GF-D8 (cell line): ENCODE measurements around the gene MUC5B.
"Not testable (repeated sequence)": the region's sequence is repeated elsewhere in the genome, so short reads cannot be mapped to it uniquely, and the experiment has no call there.

Experiments
- DNase-seq: peaks from one replicate; lab custom pipeline; 2025; lab: John Stamatoyannopoulos, UW

MUC5B gene

DNA sequence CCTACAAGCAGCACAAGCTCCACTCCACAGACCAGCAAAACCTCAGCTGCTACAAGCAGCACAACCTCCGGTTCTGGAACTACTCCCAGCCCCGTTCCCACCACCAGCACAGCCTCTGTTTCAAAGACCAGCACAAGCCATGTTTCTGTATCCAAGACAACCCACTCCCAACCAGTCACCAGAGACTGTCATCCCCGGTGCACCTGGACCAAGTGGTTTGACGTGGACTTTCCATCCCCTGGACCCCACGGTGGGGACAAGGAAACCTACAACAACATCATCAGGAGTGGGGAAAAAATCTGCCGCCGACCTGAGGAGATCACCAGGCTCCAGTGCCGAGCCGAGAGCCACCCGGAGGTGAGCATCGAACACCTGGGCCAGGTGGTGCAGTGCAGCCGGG, 33.0 kb upstream of the MUC5B start:
- not testable (repeated sequence) for DNase-seq

DNA sequence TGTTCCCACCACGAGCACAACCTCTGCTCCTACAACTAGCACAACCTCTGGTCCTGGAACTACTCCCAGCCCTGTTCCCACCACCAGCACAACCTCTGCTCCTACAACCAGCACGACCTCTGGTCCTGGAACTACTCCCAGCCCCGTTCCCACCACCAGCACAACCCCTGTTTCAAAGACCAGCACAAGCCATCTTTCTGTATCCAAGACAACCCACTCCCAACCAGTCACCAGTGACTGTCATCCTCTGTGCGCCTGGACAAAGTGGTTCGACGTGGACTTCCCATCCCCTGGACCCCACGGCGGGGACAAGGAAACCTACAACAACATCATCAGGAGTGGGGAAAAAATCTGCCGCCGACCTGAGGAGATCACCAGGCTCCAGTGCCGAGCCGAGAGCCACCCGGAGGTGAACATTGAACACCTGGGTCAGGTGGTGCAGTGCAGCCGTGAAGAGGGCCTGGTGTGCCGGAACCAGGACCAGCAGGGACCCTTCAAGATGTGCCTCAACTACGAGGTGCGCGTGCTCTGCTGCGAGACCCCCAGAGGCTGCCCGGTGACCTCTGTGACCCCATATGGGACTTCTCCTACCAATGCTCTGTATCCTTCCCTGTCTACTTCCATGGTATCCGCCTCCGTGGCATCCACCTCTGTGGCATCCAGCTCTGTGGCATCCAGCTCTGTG, 30.9 kb upstream of the MUC5B start:
- DNase-seq, result not testable (repeated sequence)

DNA sequence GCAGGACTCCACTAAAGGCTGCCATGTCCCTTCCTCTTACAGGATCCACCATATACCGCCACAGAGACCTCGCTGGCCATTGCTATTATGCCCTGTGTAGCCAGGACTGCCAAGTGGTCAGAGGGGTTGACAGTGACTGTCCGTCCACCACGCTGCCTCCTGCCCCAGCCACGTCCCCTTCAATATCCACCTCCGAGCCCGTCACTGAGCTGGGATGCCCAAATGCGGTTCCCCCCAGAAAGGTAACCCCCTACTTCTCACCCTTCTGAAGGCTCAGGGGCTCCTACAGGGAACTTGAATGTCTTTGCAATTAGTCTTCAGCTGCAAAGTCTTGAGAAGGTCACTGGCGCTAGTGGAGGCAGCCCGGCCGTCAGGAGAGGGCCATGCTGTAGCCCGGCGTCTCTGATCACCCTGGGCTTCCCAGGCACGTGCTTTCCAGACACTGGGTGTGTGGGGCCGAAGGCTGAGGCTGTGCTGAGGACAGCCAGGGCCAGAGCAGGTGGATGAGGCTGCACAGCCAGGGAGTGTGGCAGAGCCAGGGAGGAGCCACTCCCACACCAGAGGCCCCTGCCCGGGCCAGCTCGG, 30.0 kb upstream of the MUC5B start:
- no peak for DNase-seq

DNA sequence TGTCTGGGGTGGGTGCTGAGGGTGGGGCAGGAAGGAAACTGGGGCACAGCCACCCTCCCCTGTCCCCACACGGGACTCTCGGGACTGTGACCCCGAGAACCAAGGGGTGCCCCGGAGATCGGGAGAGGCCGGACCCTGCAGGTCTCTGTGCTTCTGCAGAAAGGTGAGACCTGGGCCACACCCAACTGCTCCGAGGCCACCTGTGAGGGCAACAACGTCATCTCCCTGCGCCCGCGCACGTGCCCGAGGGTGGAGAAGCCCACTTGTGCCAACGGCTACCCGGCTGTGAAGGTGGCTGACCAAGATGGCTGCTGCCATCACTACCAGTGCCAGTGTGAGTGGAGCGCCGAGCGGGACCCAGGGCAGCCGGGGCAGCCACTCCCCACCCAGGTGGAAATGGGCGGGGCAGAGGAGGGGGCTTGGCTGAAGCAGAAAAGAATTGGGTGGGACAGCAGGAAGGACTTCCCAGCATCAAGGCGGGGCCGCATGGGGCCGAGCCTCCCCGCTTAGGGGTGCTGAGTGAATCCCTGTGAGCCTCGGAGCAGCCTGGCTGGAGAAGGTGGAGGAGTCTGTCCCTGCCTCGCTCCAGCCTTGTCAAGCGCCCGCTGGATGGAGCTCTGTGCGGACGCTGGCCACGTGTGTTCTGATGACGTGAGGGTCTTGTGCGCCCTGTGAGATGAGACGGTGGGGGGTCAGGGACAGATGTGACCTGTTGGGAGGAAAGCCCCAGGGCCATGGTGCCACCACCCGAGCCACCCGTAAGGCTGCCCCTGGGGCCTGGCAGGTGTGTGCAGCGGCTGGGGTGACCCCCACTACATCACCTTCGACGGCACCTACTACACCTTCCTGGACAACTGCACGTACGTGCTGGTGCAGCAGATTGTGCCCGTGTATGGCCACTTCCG, 29.3 kb upstream of the MUC5B start:
- no peak for DNase-seq

DNA sequence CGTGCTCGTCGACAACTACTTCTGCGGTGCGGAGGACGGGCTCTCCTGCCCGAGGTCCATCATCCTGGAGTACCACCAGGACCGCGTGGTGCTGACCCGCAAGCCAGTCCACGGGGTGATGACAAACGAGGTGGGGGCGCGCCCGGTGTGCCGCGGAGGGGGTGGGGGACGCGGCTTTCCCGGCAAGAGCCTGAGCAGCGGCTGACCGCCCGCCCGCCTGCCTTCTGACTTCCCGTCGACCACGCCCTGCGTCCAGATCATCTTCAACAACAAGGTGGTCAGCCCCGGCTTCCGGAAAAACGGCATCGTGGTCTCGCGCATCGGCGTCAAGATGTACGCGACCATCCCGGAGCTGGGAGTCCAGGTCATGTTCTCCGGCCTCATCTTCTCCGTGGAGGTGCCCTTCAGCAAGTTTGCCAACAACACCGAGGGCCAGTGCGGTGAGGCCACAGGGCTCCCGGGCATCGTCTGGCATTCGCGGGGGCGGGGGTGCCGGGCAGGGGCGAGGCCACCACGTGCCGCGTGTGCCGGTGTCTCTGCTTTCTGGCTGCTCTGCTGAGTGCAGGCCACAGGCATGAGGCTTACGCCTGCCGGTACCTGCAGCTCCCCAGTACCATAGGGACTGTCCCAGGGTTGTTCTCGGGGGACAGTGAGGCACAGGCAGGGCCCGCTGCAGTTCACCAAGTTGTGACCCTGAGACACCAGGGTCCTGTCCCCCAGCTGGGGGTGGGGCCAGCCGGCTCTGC, 28.5 kb upstream of the MUC5B start:
- DNase-seq, result no peak

DNA sequence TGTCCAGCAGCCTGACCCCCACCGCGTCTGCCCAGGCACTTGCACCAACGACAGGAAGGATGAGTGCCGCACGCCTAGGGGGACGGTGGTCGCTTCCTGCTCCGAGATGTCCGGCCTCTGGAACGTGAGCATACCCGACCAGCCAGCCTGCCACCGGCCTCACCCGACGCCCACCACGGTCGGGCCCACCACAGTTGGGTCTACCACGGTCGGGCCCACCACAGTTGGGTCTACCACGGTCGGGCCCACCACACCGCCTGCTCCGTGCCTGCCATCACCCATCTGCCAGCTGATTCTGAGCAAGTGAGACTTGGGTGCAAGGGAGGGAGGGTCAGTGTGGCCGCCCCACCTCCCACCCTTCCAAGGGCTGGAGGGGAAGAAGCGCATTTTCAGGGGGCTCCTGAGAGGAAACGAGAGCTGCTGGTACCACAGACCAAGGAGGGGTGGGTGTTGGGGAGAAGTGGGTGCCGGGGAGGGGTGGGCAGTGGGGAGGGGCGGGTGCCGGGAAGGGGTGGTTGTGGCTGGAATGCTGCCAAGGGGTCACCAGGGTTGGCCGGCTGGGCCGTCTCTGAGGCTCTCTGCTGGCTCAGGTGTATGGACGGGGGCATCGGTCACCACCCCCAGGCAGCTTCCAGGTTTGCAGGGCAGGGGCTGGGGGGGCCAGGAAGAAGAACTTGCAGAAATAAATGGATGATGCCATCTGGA, 27.7 kb upstream of the MUC5B start:
- DNase-seq, result no peak

DNA sequence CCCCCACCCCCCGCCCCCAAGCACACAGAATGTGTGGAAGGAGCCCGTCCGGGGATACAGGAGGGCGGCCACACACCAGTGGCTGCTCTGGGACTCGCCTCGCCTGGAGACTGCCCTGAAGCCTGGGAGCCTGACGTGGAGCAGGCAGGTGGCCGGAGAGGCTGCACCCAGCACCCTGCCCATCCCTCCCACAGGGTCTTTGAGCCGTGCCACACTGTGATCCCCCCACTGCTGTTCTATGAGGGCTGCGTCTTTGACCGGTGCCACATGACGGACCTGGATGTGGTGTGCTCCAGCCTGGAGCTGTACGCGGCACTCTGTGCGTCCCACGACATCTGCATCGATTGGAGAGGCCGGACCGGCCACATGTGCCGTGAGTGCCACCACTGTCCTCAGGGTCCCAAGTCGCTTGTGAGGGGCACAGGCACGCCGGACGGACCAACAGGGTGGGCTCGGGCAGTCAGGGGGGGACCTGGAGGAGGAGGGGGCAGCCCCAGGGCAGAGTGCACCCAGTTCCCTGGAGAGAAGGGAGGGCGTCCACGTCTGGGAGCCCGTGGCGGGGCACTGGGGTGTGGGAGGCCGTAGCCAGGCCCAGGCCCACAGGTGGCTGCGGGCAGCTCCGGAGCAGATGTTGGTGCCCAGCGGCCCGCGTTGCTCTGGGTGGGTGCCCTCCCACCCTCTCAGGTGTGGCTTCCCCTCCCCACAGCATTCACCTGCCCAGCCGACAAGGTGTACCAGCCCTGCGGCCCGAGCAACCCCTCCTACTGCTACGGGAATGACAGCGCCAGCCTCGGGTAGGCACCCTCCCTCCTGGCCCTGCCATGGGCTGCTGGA, 27.0 kb upstream of the MUC5B start:
- no peak for DNase-seq

DNA sequence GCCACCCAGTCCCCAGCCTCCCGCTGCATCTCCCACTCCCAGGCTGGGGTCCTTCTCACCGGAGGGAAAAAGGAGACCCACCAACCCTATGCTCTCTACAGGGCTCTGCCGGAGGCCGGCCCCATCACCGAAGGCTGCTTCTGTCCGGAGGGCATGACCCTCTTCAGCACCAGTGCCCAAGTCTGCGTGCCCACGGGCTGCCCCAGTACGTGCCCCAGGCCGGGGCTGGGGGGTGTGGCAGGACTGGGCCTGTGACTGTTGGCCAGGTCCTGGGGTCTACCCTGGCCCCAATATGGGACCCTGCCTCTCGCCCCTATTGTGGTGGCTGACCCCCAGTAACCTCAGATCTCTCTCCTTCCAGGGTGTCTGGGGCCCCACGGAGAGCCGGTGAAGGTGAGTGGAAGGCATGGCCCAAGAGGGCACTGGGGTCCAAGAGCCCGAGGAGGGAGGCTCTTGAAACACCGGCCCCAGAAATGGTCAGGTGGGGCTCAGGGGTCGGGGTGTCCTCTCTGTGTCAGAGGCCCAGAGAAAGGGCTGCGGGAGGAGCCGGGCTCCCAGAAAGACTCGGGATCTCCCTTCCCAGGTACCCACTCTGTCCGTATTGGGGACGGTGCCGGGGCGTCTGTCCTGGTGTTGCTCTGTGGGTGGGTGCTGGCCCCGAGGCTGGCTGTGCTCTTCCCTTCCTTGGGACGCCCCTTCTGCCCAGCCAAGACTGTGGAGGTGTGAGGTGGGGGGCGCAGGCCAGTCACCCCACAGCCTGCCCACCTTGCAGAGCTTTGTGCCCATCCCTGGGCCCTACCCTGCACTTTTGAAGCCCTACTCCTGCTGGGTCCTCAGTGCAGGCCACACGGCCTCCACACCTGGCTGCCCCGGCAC, 26.1 kb upstream of the MUC5B start:
- DNase-seq, result no peak

DNA sequence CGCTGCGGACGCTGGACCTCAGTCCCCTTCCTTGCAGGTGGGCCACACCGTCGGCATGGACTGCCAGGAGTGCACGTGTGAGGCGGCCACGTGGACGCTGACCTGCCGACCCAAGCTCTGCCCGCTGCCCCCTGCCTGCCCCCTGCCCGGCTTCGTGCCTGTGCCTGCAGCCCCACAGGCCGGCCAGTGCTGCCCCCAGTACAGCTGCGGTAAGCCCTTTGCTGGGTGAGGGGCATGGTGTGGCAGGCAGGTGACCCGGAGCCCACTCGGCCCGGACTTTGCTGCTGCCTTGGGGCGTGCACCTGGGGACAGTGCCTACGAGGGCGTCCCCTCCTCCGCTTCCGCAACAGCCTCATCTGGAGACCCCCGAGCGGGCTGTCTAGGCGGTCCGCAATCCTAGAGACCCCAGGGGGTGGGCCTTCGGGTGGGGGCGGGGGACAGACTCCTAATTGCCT, 25.4 kb upstream of the MUC5B start:
- no peak for DNase-seq

DNA sequence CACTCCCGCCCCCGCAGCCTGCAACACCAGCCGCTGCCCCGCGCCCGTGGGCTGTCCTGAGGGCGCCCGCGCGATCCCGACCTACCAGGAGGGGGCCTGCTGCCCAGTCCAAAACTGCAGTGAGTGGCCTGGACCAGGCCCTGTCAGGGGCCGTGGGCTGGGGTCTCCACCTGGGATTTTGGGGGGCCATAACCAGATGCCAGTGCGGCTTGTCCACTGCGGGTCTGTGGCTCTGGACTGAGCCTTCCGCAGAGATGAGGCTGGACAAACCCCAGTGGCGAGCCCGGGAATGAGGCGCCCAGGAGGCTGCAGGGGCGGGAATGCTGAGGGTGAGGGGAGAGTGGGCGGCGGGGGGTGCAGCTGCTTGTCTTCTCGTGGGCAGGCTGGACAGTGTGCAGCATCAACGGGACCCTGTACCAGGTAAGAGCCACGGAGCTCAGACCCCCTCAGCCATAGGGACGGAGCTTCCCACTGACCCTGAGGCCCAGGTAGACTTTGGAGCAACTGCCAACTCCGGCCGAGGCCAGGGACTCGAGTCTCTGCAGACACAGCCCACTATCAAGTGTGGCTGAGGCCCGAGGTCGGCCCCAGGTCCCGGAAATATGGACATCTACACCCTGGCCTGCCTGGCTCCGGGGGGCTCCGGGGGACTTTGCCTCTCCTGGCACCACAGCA, 24.8 kb upstream of the MUC5B start:
- DNase-seq, result no peak

DNA sequence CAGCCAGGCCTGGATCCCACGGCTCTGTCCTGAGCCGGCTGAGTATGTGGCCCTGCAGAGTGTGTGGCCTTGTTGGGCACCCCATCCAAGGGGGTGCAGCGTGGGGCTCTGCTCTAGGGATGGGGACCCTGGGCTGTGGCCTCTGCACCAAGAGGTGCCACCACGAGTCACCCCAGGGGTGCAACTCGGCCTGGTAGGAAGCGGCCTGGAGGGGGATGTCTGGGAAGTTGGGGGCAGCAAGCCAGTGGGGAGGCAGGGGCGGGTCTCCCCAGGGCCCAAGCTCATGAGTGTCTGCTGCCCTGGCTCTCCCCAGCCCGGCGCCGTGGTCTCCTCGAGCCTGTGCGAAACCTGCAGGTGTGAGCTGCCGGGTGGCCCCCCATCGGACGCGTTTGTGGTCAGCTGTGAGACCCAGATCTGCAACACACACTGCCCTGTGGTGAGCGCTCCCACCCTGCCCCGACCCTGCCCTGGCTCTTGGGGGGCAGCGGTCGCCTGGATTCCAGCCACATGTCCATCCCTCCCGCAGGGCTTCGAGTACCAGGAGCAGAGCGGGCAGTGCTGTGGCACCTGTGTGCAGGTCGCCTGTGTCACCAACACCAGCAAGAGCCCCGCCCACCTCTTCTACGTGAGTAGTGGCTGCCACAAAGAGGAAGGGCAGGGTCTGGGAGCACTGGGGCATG, 24.2 kb upstream of the MUC5B start:
- DNase-seq, result no peak

DNA sequence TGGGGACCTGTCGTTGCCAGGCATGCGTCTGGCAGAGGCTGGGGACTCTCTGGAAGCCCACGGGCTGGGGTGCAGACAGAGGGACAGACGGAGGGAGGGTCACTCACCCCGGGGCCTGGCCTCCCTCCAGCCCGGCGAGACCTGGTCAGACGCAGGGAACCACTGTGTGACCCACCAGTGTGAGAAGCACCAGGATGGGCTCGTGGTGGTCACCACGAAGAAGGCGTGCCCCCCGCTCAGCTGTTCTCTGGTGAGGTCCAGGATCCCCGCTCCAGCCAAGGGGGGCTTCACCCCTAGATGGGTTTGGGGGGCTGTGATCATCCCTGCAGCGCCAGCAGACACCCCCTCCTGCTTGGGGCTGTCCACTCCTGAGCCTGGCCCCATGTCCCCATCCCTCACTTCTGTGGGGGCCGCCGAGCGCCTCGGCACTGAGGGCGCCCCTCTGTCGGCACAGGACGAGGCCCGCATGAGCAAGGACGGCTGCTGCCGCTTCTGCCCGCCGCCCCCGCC, 23.6 kb upstream of the MUC5B start:
- DNase-seq, result no peak

DNA sequence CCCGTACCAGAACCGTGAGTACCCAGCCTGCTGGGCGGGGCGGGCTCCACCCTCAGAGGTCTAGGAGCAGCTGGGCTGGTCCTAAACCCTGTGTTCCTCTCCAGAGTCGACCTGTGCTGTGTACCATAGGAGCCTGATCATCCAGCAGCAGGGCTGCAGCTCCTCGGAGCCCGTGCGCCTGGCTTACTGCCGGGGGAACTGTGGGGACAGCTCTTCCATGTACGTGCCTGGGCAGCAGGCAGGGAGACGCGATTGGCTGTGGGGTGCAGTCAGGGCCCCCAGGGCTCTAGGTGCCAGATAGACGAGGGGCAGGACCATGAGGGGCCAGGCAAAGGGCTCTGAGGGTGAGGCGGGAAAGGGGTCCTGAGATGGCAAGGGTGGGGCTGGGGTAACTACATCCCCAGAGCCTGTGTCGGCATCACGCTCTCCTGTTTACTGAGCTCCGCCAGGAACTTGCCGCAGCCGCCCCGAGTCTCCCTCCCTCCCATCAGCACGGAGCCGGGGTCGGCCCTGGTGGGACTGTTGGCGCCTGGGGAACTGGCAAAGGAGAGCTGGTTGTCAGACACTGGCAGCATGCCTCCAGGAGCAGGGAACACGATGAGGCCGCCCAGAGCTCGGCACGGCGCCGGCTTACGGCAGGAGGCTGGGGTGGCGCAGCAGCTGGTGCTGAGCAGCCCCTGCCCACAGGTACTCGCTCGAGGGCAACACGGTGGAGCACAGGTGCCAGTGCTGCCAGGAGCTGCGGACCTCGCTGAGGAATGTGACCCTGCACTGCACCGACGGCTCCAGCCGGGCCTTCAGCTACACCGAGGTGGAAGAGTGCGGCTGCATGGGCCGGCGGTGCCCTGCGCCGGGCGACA, 22.9 kb upstream of the MUC5B start:
- DNase-seq, result no peak

DNA sequence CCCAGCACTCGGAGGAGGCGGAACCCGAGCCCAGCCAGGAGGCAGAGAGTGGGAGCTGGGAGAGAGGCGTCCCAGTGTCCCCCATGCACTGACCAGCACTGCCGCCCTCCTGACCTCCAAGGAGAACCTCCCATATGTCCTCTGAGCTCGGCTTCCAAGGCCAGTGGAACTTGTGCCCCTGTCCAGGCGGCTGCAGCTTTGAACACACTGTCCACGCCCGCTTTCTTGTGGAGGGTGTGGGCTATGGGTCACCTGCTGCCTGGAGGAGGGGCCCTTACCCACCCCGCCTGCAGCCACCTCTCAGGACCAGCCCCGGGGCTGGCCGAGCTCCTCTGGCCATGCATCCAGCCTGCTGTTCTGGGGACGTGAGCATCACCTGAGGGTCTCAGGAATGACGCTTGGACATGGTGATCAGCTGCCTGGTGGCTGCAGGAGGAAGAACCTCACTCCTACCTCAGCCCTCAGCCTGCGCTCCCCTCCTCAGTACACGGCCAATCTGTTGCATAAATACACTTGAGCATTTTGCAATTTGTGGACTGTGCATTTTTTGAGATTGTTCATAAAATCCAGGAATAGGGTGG, 22.2 kb upstream of the MUC5B start:
- DNase-seq, result no peak

DNA sequence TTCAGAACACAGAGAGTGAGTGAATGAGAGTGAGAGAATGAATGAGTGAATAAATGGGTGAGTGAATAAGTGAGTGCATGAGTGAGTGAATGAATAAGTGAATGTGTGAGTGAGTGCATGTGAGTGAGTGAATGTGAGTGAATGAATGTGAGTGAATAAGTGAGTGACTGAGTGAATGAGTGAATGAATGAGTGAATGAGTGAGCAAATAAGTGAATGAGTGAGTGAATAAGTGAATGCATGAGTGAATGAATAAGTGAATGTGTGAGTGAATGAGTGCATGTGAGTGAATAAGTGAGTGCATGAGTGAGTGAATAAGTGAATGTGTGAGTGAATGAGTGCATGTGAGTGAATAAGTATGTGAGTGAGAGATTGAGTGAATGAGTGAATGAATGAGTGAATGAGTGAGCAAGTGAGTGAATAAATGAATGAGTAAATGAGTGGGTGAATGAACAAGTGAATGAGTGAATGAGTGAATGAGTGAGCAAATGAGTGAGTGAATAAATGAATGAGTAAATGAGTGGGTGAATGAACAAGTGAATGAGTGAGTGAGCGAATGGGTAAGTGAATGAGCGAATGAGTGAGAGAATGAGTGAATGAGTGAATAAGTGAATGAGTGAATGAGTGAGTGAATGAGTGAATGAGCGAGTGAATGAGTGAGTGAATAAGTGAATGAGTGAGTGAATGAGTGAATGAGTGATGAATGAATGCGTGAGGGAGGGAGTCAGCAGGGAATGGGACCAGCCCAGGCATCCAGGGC, 21.3 kb upstream of the MUC5B start:
- DNase-seq, result no peak

DNA sequence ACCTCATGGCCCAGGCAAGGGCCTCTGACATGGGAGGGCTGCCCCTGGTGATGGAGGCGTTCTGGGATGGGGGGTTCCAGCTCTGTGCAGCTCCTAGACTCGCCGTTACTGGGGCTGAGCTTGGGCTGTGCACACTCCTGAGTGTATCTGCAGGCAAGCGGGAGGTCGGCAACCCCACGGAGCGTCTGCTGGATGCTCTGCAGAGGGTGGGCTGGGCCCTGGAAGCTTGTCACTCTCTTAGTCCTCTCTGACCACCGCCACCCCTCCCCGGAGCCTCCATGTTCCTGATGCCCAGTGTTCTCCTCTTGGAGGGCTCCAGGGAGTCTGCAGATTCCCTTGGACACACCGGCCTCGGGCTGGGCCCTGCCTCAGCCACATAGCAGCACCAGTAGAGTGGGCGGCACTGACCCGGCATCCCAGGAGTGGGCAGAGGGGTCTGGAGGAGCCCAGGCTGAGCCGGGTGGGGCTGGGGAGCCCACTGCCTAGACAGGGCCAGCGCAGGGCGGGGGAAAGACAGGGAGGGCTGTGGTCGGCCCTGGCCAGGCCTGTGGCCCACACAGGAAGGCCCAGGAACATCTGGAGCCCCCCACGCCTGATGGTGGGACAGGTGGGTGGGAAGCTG, 20.6 kb upstream of the MUC5B start:
- DNase-seq, result no peak
